GM20000 (cell line): ENCODE results near the gene ATXN7L1.
"Not testable (repeated sequence)": the region's sequence is repeated elsewhere in the genome, so short reads cannot be mapped to it uniquely, and the experiment has no call there.

Experiments
- DNase-seq: peaks from one replicate; pipeline ENCODE4 v3.0.0; 2012; ENCODE audit warnings: low spot score
- TF ChIP-seq, protein P1 (sequence below): IDR thresholded peaks from 2 replicates; pipeline ENCODE4 v1.5.1; 2012; ENCODE audit warnings: mild to moderate bottlenecking, control low read depth; ENCODE audit errors: extremely low read depth, missing control alignments

The ATXN7L1 gene

DNA sequence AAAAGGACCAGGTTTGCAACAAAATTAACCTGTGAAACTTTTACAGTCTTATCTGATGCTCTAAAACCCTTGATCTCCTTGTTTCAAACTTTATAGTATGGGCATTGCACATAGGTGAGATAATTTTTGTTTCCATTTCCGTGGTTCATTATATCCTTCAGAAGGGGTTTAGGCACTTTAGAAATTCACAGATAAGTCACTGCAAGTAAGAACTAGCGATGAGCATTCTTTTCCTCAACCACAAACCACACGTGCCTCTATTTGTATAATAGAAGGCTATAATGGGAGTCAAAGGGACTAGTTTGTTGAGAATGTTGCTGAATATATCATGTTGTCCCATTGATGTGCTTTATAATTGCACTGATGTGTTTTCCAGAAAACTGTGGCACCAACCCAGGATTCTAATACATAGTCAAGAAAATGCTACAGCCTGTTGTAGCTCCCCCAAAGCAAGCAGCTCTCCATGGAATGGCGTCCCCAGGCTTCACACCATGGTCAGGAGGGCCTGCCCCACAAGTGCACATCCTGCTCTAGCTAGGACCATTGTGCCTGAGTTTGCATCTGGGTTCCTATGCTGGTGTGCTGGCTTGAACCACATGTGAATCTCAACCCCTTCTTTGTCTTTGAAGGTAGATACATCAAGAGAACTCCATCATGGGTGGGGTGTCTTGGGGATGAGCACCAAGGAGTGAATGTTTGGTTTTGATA is 14.0 kb upstream of the ATXN7L1 start:
- DNase-seq: no peak
- TF ChIP-seq, protein P1, sequence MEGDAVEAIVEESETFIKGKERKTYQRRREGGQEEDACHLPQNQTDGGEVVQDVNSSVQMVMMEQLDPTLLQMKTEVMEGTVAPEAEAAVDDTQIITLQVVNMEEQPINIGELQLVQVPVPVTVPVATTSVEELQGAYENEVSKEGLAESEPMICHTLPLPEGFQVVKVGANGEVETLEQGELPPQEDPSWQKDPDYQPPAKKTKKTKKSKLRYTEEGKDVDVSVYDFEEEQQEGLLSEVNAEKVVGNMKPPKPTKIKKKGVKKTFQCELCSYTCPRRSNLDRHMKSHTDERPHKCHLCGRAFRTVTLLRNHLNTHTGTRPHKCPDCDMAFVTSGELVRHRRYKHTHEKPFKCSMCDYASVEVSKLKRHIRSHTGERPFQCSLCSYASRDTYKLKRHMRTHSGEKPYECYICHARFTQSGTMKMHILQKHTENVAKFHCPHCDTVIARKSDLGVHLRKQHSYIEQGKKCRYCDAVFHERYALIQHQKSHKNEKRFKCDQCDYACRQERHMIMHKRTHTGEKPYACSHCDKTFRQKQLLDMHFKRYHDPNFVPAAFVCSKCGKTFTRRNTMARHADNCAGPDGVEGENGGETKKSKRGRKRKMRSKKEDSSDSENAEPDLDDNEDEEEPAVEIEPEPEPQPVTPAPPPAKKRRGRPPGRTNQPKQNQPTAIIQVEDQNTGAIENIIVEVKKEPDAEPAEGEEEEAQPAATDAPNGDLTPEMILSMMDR: no peak

DNA sequence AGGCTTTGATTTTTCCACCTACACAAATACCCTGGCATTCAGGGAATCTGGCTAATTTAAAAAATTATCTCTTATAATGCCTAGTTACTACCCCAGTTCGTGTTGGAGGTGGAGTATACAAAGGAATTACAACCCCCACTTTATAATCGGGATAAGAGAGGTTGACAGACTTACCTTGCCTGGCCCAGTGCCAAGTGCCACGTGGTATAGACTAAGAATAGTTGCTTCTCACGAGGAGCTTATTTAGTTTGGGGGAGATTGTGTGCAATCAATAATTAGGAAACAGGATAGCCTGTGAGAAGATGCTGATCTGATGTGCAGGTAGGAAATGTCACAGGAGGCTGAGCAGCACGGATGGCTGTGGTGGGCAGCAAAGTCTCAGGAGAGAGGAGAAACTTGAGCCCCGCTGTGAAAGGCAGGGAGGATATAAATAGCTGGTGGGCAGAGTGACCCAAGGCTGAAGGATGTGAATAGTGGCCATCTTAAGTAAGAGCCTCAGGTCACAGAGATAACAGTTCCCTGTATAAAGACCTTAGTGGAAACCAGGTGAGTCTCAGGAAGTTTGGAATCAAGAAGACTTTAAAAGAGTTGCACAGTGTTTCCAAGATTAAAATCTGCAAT is 11.3 kb upstream of the ATXN7L1 start:
- no peak for DNase-seq
- TF ChIP-seq, protein P1: no peak

DNA sequence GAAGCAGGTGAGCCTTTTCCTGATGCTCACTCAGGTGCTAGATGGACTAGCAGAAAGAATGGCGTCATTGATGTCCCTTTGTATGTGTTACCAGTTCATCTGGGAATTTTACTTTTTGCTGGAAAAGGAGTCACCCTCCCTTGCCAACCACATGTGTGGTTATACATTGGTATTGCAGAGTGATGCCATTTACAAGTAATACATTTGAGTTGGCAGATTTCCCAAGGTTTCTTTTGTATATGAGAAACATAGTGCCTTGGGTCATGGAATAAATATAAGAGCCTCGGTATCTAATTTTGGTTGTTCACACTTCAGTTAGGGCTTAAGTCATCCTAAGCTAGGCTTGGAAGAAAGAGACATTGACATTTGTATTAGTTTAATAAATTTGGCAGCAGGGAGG is 10.4 kb upstream of the ATXN7L1 start:
- TF ChIP-seq, protein P1: no peak

DNA sequence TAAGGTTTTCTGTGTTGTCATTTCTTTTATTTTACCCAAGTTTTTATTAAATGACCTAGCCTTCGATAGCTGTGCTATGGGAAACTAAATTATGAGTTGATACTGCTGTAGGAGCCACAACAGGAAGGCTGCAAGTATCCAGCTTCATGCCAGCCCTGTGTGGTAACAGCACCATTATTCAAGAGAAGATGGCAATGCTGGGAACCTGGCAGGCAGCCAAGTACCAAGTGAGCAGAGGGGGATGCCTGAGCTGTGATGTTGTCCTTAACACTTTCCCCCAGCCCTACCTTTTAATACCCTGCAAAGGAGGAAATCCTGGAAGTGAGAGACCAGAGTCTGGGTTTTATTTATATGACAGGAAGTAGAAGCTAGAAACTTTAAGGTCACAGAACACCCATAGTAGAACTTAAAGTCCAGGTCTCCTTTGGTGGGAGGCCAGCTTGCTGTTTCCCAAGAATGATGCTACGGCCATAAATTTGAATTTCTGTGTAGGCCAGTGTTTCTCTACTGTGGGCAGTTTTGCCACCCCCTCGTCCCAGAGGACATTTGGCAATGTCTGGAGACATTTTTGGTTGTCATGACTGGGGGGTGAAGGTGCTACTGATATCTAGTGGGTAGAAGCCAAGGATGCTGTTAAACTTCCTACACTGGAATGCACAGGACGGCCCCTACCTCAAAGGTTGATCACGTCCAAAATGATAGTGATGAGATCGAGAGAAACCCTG is 9.2 kb upstream of the ATXN7L1 start:
- TF ChIP-seq, protein P1: no peak
- DNase-seq: no peak

More for the DNA sequence above, 10.4 kb upstream of the ATXN7L1 start:
- DNase-seq: no peak

DNA sequence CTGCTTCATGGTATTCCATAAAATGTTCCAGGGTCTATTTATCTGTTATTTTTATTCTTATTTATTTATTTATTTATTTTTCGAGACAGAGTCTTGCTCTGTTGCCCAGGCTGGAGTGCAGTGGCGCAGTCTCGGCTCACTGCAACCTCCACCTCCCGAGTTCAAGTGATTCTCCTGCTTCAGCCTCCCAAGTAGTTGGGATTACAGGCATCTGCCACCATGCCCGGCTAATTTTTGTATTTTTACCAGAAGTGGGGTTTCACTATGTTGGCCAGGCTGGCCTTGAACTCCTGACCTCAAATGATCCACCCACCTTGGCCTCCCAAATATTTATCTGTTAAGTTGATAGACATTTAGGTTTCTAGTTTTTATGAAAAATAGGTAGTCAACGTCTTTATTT is 6.8 kb upstream of the ATXN7L1 start:
- DNase-seq: not testable (repeated sequence)

DNA sequence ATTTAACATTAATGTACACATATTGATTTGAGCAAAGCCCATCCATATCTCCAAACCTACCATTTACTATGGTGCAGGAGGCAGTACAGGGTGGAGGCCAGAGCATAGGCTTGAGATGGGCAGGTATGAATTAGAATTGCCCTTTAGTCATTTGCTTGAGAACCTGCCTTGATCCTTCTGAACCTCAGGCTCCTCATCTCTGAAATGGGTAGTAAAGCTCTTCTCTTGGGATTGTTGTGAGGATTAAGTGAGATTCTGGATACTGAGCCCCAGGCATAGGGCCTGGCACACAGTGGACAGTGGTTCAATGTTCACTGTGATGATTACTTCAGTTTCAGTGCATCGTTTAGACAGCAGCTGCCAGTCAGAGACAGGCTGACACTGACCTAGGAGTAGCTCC is 5.0 kb upstream of the ATXN7L1 start:
- TF ChIP-seq, protein P1: no peak
- DNase-seq: no peak

DNA sequence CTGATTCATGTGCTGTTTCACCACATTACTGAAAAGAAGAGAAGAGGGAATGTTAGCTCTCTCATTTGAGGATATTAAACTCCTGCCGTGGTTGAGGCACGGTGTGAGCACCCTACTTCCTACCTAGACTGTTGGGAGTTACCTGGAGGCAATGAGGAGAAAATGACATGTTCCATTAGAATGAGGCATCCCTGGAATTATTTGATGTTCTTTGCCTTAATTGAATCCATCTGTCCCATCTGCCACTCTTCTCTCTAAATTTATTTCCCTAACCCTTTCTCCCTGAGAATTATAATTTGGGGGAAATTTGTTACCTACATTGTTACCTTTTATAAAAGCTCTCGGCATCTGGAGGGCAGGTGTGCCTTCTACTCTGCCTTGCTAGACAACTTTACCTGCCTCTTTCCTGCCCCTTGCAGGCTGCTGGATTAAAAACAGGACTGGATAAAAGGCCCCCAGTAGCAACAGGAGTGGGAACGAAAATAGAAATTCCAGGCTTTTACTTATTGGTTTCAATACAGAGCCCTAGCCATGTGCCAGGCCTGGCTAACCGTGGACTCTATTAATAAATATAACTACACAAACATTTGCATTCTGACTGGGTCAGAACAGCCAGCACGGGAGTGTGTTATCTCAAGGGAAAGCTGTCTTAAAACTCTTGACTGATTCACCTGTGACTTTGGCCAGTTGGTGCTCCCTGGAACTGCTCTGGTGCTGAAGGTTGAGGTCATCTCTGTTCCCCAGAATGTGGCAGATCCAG is 4.4 kb upstream of the ATXN7L1 start:
- TF ChIP-seq, protein P1: no peak
- no peak for DNase-seq
